Measurements from ENCODE around the gene INF2. TPM values are rescaled to one million over a fixed set of nuclear protein-coding genes. Genes with fewer than 3 reads are reported as not detected.
A peak's percentile ranks its signal among the peaks of the same experiment; 100 is the strongest.

INF2 gene
- polyA plus RNA-seq, 1 donor (not counting 4 experiments of a cell fraction or from before 2014, with no cell fraction given): 22.6 TPM

DNA sequence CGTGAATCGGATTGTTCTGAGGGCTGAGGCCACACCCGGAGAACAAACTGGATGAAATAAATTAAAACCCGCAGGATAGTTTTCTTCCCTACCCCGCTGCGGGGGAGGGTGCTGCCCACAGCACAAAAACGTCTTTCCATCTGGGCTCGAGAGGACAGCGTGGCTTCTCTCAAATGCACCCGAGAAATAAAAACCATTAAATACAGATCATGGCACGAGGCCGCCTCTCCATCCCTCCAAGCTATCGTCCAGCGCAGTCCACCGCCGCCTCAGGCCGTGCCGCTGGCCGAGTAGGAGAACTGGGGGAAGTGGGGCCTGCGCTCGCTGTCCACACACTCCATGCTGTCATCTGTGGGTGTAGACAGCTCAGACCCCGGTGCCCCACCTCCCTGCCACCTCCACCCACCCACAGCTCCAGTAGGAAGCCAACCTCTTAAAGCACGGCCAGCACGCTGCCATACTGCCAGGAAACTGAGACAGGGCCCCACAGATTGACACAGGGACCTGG, 80.7 kb downstream of the INF2 start:
- Histone ChIP-seq H3K9me3 (ENCODE audit: control insufficient read depth, low read depth, low read length) (no peaks in the 10 kb centered on the region), H3K9me1 (ENCODE audit: control insufficient read depth, extremely low read depth, insufficient read depth, low read length) (no peaks in the 10 kb centered on the region), H3K27me3 (ENCODE audit: control insufficient read depth, extremely low read depth, insufficient read depth, low read length) (no peaks in the 10 kb centered on the region), H3K4me3 (ENCODE audit: control insufficient read depth in 2 of 3, extremely low read depth in 1 of 3, insufficient read depth in 2 of 3, low read depth in 1 of 3, low read length in 3 of 3) (no peak overlapping the region), H4K20me1 (ENCODE audit: control insufficient read depth, extremely low read depth, insufficient read depth, low read length) (no peaks in the 10 kb centered on the region), H3K4me1 (ENCODE audit: control insufficient read depth, extremely low read depth, insufficient read depth, low read length) (no peaks in the 10 kb centered on the region), H3K36me3 (ENCODE audit: control insufficient read depth in 2 of 2, extremely low read depth in 1 of 2, insufficient read depth in 2 of 2, low read length in 2 of 2) (peaks cover 19 to 20% of the 10 kb centered on the region in 2 experiments), H3K9ac (ENCODE audit: control insufficient read depth, extremely low read depth, insufficient read depth, low read length) (no peak overlapping the region), H2AFZ (ENCODE audit: control insufficient read depth, low read length) (no peak overlapping the region), H3K4me2 (ENCODE audit: control insufficient read depth, extremely low read depth, insufficient read depth, low read depth, low read length) (no peak overlapping the region), H3K79me2 (ENCODE audit: control insufficient read depth, insufficient read depth, low read length) (no peaks in the 10 kb centered on the region), H3K27ac (ENCODE audit: control insufficient read depth, insufficient read depth, low read length) (no peak overlapping the region)
- no peak for TF ChIP-seq EZH2 (IDR thresholded peaks at IDR 0.05; ENCODE audit: low read length)
- TF ChIP-seq, protein P1, sequence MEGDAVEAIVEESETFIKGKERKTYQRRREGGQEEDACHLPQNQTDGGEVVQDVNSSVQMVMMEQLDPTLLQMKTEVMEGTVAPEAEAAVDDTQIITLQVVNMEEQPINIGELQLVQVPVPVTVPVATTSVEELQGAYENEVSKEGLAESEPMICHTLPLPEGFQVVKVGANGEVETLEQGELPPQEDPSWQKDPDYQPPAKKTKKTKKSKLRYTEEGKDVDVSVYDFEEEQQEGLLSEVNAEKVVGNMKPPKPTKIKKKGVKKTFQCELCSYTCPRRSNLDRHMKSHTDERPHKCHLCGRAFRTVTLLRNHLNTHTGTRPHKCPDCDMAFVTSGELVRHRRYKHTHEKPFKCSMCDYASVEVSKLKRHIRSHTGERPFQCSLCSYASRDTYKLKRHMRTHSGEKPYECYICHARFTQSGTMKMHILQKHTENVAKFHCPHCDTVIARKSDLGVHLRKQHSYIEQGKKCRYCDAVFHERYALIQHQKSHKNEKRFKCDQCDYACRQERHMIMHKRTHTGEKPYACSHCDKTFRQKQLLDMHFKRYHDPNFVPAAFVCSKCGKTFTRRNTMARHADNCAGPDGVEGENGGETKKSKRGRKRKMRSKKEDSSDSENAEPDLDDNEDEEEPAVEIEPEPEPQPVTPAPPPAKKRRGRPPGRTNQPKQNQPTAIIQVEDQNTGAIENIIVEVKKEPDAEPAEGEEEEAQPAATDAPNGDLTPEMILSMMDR (optimal IDR thresholded peaks at IDR 0.05 in 1 of 3, IDR thresholded peaks at IDR 0.05 in 1 of 3, conservative IDR thresholded peaks at IDR 0.05 in 1 of 3; ENCODE audit: extremely low read depth in 1 of 3, insufficient read depth in 2 of 3, low read length in 3 of 3): no peak
- FAIRE-seq: no peak
- dilution Hi-C loops (cut with MboI; ENCODE audit: extremely low pct_ligation_motif_present, low sequenced_read_pairs): no loop called here
- no peak for DNase-seq (ENCODE audit: low read depth, low spot score)

DNA sequence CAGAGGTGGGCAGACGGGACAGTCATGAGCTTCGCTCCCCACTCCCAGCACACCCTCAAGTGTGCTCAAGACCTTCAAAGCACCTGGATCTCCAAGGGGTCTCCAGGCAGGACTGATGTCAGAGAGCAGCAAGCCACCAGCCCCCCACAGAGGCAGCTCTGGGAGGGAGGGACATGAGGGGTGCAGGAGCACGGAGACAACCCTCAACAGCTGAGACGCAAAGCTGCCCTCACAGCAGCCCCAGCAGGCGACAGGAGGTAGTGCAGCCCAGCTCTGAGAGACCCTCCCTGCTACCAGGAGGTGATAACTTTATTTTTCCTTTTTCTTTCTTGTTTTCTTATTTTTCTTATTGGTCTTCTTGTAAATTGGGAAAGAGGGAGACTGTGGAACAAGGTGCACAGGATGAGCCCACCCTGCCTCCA, 81.4 kb downstream of the INF2 start:
- FAIRE-seq: no peak
- H4K20me1 ChIP-seq (ENCODE audit: control insufficient read depth, extremely low read depth, insufficient read depth, low read length): no peaks in the 10 kb centered on the region
- no peaks in the 10 kb centered on the region for H3K9me3 ChIP-seq (ENCODE audit: control insufficient read depth, low read depth, low read length)
- TF ChIP-seq, protein P1 (optimal IDR thresholded peaks at IDR 0.05 in 1 of 3, IDR thresholded peaks at IDR 0.05 in 1 of 3, conservative IDR thresholded peaks at IDR 0.05 in 1 of 3; ENCODE audit: extremely low read depth in 1 of 3, insufficient read depth in 2 of 3, low read length in 3 of 3): peak; percentile 70 to 90 (median 76)
- TF ChIP-seq EZH2 (IDR thresholded peaks at IDR 0.05; ENCODE audit: low read length): no peak
- H3K4me1 ChIP-seq (ENCODE audit: control insufficient read depth, extremely low read depth, insufficient read depth, low read length): no peaks in the 10 kb centered on the region
- H2AFZ ChIP-seq (ENCODE audit: control insufficient read depth, low read length): no peak overlapping the region
- H3K4me3 ChIP-seq (ENCODE audit: control insufficient read depth in 2 of 3, extremely low read depth in 1 of 3, insufficient read depth in 2 of 3, low read depth in 1 of 3, low read length in 3 of 3): no peak overlapping the region
- H3K79me2 ChIP-seq (ENCODE audit: control insufficient read depth, insufficient read depth, low read length): no peaks in the 10 kb centered on the region
- H3K4me2 ChIP-seq (ENCODE audit: control insufficient read depth, extremely low read depth, insufficient read depth, low read depth, low read length): no peak overlapping the region
- H3K27ac ChIP-seq (ENCODE audit: control insufficient read depth, insufficient read depth, low read length): no peak overlapping the region
- H3K27me3 ChIP-seq (ENCODE audit: control insufficient read depth, extremely low read depth, insufficient read depth, low read length): no peaks in the 10 kb centered on the region
- dilution Hi-C loops (cut with MboI; ENCODE audit: extremely low pct_ligation_motif_present, low sequenced_read_pairs): no loop called here
- no peak for DNase-seq (ENCODE audit: low read depth, low spot score)
- H3K9ac ChIP-seq (ENCODE audit: control insufficient read depth, extremely low read depth, insufficient read depth, low read length): no peak overlapping the region
- no peaks in the 10 kb centered on the region for H3K9me1 ChIP-seq (ENCODE audit: control insufficient read depth, extremely low read depth, insufficient read depth, low read length)
- peaks cover 21 to 25% of the 10 kb centered on the region in 2 experiments for H3K36me3 ChIP-seq (ENCODE audit: control insufficient read depth in 2 of 2, extremely low read depth in 1 of 2, insufficient read depth in 2 of 2, low read length in 2 of 2)

Data from keratinocyte (primary cell).